Activated CD4-positive, alpha-beta T cell treated with anti-CD3 and anti-CD28 coated beads, Interleukin-2, amount 50 U/mL, for 1 hour (primary cell): Measurements from ENCODE around the gene NUS1.
"Not testable (repeated sequence)": the region's sequence is repeated elsewhere in the genome, so short reads cannot be mapped to it uniquely, and the experiment has no call there.

Source experiments
- DNase-seq: peaks from one replicate; pipeline ENCODE4 v3.0.0-alpha.2; 2020

The NUS1 gene

GRCh38 chr6:117718895-117719294 lies 43.6 kb downstream of the NUS1 start:
- DNase-seq: no peak

GRCh38 chr6:117721520-117721919 lies 46.3 kb downstream of the NUS1 start:
- not testable (repeated sequence) for DNase-seq

- no peak for DNase-seq
Measured at GRCh38 chr6:117728626-117729025, 53.4 kb downstream of the NUS1 start.

- no peak for DNase-seq
Measured at GRCh38 chr6:117729613-117730012, 54.3 kb downstream of the NUS1 start.

- no peak for DNase-seq
Measured at GRCh38 chr6:117733341-117733740, 58.1 kb downstream of the NUS1 start.

- DNase-seq: no peak
Measured at GRCh38 chr6:117739869-117740268, 64.6 kb downstream of the NUS1 start.

- no peak for DNase-seq
Measured at GRCh38 chr6:117740605-117741004, 65.3 kb downstream of the NUS1 start.

GRCh38 chr6:117750675-117751074 lies 75.4 kb downstream of the NUS1 start:
- not testable (repeated sequence) for DNase-seq
